Activated T-helper 9 cell treated with anti-CD3 and anti-CD28 coated beads, Interleukin-2, amount 50 U/mL, for 16 hours (primary cell): ENCODE results near the gene XYLT2.

Experiments
- DNase-seq: peaks from one replicate; pipeline ENCODE4 v3.0.0-alpha.2; 2020; ENCODE audit warnings: low read depth

The XYLT2 gene

DNA sequence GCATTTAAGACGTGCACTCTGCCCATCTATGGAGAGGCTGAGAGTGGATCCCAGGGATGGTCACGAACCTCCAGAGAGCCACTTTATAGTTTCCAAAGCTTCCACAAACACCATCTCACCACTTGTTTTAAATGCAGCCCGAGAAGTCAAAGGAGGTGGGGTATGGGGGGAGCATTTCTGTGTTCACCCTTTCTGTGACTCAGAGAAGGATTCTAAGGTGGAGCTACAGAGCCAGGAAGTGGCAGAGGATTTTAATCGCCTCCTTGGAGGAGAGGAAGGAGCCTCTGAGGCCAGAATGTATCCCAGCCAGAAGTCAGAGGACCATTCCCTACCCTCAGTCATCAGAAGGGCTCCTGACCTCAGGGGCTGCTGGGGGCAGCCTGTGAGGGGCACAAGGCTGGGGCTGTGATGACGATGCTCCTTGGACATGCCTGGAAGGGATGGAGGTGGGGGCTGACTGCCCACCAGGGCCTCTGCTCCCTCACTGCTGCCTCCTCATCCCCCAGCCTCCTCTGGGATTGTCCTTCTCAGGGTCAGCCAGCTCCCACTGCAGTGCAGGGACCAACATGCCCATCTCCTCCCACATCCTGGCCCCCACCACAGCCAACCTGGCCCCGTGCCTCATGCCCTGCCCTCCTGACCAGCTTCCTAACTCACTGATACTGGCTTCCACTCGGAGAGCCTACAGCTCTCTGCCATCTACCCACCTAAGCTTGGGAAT is 2.8 kb downstream of the XYLT2 start:
- DNase-seq: no peak

DNA sequence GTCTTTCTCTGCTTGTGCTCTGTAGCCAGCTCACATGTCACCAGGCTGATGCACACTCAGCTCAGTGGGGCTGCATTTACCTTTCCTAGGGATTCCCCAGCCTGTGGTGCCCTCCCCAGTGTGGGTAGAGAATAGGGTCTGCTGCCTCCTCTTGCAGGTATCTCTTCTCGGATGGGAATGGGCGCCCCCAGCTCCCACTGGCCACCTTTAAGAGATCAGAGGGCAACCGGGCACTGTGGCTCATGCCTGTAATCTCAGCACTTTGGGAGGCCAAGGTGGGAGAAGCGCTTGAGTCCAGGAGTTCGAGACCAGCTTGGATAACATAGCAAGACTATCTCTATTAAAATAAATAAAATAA is 3.3 kb downstream of the XYLT2 start:
- DNase-seq: no peak

DNA sequence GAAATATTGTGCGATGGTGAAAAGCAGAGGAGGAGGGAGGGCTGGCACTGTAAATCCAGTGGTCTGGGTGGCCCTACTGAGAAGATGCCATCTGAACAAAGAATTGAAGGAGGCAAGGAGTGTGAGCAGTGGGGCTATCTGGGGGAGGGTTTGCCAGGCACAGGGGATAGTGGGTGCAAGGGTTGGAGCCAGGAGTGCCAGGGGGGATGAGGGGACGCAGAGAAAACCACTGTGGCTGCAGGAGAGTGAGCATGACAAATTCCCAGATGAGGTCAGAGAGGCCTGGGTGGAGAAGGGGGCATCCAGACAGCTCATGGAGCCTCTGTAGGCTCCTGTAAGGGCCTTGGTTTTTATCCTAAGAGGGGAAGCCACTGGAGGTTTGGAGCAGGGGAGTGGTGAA is 4.8 kb downstream of the XYLT2 start:
- DNase-seq: no peak

DNA sequence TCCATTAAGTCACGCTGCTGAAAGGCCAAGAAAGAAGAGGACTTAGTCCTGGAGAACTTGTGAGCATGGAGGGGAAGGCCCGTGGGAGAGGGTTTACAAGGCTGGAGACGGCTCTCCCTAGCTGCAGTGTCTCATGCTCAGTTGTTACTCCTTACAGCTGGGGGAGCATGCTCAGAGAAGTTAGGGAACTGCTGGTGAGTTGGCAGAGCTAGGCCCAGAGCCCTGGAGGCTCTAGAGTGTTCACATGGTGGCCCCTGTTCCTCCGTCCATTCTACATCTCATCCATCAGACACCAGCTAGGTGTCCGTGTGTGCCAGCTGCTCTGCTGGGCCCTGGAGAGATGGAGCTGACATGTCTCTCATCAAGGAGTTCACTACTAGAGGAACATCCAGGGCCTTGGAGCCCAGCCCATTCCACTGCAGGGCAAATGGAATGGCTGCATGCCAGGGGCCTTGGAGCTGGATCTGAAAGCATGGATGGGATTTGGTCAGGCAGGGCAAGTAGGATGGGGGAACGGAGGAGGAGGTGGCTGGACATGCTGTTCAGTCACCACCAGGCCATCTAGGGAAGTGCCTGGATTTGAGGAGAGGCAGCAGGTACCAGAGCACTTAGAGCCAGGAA is 6.3 kb downstream of the XYLT2 start:
- no peak for DNase-seq

DNA sequence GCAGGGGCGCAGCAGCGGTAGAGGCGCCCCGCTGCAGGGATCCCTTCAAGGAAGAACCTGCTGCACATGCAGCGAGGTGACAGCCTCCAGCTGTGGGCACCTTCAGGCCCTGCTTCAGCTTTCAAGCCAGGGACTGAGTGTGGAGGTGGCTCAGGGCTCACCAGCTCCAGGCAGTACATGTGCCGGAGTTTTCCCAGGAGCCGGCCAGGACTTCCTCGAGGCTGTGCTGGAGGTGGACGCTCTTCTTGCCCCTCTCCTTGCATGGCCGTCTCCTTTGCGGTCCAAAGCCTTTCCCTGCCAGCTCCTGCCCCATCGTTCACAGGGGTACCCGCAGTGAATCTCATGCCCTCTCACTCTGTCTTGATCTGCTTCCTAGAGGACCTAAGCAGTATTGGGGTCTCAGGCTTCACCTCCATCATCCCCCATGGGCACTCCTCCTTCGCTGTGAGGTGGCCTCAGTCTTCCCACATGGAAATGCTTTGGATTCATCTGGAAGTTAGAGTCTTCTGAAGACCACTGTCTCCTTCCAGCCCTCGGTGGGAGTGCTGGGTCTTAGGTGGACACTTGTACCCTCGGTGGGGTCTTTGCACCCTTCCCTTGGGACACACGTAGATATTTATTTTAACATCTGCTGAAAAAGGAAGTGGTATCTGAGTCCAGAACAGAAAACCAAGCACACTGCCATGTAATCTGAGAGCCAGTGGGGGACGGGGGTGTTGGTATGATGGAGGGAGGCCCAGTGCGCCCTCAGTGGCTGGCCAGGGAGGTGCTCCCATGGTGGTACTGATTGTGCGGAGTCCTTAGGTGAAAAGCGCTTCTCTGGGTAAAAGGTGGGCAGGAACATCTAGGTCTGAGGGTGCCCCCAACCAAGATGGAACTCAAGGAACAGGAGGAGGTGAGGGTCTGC is 7.0 kb downstream of the XYLT2 start:
- no peak for DNase-seq

DNA sequence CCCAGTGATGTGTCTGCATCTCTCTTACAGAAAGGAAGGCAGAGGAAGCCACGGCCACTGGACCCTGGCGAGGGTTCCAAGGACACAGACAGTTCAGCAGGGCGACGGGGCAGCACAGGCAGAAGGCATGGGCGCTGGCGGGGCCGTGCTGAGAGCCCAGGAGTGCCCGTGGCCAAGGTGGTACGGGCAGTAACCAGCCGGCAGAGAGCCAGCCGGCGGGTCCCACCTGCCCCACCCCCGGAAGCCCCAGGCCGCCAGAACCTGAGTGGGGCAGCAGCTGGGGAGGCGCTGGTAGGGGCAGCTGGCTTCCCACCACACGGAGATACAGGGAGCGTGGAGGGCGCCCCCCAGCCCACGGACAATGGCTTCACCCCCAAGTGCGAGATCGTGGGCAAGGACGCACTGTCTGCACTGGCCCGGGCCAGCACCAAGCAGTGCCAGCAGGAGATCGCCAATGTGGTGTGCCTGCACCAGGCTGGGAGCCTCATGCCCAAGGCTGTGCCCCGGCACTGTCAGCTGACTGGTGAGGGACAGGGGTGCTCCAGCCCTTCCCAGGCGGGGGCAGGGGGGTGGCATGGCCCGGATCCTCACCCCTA is 7.8 kb downstream of the XYLT2 start:
- DNase-seq: no peak

DNA sequence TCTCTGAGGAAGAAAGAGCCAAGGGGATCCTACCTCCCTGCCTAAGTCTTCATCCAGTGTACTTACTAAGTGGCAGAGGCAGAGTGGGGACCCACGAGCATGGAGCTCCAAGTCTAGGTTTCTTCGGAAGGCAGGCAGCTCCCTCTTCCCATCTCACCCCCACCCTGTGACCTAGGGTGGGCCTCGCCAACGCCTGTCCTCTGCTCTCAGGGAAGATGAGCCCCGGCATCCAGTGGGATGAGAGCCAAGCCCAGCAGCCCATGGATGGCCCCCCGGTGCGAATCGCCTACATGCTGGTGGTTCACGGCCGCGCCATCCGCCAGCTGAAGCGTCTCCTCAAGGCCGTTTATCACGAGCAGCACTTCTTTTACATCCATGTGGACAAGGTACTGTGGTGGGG is 8.3 kb downstream of the XYLT2 start:
- DNase-seq: no peak

DNA sequence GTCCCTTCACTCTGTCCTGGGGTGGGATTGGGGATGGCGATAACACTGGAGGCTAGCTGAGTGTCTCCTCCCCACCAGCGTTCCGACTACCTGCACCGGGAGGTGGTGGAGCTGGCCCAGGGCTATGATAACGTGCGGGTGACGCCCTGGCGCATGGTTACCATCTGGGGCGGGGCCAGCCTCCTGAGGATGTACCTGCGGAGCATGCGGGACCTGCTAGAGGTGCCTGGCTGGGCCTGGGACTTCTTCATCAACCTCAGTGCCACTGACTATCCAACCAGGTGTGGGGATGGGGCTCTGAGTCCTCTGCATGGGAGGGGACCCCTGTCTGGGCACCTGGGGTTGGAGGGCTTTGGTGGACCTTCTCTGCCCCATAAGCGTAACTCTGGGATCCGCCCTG is 8.8 kb downstream of the XYLT2 start:
- no peak for DNase-seq

DNA sequence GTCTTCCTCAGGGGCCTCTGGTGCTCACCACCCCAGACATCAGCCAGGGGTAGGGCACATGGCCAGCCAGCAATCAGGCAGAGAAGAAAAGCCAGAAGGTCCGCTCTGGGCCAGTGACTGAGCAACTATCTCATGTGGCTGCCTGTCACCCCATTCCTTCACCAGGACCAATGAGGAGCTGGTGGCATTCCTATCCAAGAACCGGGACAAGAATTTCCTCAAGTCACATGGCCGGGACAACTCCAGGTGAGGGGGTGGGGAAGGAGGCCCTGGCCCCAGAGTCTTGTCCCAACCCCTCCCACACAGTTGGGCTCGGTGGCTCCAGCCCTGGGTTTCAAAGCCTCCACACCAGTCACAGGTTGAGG is 9.4 kb downstream of the XYLT2 start:
- no peak for DNase-seq

DNA sequence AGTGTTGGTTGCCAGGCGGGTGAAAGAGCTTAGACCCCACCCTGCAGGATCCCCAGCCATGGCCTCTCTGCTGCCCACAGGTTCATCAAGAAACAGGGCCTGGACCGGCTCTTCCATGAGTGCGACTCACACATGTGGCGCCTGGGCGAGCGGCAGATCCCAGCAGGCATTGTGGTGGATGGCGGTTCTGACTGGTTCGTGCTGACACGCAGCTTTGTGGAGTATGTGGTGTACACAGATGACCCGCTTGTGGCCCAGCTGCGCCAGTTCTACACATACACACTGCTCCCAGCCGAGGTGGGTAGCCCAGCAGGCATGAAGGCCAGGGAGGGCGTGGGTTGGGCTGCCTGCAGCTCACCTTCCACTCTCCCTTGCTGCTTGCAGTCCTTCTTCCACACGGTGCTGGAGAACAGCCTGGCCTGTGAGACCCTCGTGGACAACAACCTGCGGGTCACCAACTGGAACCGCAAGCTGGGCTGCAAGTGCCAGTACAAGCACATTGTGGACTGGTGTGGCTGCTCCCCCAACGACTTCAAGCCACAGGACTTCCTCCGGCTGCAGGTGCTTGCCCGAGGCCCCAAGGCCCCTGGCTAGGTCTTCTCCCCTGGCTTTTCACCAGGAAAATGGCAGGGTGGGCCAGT is 9.9 kb downstream of the XYLT2 start:
- DNase-seq: no peak

DNA sequence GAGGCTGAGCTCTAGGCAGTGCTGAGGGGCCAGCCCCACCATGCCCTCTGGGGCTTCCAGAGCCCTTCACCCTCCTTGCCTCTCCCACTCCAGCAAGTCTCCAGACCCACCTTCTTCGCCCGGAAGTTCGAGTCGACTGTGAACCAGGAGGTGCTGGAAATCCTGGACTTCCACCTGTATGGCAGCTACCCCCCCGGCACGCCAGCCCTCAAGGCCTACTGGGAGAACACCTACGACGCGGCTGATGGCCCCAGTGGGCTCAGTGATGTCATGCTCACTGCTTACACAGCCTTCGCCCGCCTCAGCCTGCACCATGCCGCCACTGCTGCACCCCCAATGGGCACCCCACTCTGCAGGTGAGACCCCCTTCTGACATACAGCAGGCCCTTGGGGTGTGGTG is 10.5 kb downstream of the XYLT2 start:
- no peak for DNase-seq

DNA sequence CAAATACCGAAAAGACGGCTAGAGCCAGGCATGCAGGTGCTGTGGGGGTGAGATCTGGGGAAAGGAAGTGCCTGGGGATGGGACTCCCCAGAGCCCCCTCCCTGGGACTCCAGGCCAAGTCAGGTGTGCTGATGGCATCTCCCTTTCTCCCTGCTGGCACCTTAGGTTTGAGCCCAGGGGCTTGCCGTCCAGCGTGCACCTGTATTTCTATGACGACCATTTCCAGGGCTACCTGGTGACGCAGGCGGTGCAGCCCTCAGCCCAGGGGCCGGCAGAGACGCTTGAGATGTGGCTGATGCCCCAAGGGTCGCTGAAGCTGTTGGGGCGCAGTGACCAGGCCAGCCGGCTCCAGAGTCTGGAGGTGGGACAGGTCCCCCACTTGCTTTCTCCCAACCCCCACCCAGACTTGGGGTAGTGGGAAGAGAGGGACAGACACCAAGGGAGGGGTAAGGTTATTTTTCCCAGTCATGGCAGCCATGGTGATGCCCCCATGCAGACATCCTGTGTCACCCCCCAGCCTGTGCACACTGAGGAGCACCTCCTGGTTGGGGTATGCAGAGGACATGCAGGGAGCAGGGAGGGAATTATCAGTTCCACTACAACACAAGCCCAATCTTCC is 11.1 kb downstream of the XYLT2 start:
- DNase-seq: no peak

DNA sequence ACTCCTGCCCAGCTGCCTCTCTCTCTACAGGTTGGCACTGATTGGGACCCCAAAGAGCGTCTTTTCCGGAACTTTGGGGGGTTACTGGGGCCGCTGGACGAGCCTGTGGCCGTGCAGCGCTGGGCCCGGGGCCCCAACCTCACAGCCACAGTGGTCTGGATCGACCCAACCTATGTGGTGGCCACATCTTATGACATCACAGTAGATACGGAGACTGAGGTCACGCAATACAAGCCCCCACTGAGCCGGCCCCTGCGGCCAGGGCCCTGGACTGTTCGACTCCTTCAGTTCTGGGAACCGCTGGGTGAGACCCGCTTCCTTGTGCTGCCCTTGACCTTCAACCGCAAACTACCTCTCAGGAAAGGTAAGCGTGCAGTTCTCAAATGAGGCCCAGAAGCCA is 12.3 kb downstream of the XYLT2 start:
- no peak for DNase-seq

DNA sequence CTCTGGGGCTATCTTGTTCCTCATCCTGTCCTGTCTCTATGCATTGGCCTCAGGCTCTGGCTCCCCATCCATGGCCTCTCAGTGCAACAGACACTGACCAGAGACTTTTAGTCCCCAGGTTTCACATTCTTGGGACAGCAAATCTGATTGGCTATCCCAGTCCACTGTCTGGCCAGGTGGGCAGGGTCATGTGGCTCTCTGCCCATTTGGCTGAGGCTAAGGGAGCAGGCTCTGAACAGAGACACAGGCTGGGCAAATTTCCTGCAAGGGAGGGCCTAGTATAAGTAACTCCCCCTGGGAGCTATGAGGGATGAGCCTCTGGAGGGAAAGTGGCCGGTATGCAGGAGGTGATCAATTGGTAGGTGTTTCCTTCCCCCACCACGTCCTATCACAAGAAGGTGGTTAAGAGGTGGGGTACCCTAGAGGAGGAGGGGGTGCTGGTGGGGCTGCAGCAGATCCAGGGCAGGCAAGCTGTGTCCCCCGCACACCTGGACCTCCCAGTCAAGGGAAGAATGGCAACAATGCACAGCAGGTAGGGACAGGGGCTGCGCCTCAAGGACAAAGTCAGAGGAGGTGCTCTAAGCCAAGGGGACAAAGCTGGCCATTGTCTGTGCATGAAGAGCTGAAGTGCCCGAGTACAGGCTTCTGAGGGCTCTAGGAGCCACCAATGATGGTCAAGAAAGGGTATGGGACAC is 13.2 kb downstream of the XYLT2 start:
- DNase-seq: no peak

DNA sequence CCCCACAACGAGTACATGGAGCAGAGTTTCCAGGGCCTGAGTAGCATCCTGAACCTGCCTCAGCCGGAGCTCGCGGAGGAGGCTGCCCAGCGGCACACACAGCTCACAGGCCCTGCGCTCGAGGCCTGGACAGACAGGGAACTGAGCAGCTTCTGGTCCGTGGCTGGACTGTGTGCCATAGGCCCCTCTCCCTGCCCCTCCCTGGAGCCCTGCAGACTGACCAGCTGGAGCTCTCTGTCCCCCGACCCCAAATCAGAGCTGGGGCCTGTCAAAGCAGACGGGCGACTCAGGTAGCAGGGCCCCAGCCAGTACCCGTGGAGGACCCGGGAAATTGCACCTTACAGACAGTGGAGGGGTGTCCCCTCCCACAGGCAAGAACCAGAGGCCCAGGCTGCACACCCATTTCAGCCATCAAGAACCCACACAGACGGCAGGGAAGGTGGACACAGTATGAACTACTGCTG is 14.1 kb downstream of the XYLT2 start:
- DNase-seq: no peak

DNA sequence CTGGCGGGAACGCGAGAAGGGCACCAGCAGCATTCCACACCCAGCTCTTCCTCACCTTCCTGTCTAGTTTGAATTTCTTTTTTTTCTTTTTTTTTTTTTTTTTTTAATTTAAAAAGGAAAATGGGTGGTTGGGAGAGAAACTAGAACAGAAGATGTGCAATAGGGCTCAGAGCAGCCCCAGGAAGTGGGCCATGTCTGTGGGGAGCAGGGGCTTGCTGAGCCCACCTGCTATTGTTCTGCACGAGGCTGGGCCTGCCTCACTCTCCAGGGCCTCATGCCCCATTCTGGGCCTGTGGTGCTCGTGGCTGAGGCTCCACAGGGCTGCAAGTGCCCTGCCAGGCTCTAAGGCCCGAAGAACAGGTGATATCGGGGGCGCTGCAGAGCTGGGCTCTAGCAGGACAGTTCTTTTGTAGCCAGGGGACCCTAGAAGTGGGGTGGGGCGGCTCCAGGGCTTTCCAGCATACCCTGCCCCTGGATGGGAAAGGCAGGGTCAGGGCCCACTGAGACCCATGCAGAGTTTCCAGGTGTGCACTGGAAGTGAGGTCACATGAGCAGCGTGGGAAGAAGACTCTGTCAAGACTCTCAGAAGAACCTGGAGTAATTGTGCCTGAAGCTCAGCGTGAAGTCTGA is 14.7 kb downstream of the XYLT2 start:
- DNase-seq: no peak

DNA sequence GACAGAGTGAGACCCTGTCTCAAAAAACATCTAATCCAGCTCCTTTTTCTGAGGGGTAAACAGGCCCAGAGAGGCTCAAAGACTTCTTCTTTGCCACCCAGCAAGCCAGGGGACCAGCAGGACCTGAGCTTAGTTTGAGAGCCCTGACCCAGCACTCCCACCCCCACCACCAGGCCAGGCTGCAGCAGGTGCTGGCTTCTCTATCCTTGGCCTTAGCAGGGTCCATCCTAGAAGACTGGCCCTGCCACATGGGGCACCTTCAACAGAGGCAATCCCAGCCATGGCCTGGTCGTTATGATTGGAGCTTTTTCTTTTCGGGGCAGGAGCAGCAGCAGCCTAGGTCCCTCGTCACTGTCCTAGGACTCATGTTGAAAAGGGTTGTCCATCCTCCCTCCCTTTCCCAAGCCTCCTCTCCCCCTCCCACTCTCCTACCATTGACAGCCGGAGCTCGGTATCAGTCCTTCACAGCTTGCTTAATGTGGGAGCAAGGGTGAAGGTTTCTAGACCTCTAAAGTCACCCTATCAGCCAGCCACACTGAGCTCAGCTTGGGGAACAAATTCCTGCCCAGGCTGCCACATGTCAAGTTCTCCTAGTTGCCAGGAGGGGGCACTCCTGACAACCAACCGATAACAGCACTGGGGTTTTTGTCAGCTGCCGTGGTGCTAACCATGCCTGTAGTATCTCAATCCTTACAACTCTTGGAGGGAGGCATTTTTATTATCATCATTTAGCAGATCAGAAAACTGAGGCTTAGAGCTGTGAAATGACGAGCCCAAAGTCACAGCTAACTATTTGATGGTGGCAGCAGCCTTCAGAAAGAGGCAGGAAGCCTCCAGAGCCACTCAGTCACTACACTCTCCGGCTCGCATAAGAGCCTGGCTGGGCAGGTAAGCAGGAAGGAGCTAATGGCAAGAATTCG is 15.9 kb downstream of the XYLT2 start:
- peak; percentile 37 for DNase-seq

DNA sequence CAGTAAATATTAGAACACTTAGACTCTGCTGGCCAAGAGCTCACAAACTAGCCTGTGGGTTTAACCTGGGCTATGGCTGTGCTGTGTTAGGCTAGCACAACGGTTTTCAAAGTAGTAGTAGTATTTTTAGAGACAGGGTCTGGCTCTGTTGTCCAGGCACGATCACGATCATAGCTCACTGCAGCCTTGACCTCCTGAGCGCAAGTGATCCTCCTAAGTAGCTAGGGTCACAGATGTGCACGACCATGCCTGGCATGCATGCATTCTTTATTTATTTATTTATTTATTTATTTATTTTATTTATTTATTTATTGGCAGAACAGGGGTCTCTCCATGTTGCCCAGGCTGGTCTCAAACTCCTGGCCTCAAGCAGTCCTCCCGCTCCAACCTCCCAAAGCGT is 16.7 kb downstream of the XYLT2 start:
- DNase-seq: no peak

DNA sequence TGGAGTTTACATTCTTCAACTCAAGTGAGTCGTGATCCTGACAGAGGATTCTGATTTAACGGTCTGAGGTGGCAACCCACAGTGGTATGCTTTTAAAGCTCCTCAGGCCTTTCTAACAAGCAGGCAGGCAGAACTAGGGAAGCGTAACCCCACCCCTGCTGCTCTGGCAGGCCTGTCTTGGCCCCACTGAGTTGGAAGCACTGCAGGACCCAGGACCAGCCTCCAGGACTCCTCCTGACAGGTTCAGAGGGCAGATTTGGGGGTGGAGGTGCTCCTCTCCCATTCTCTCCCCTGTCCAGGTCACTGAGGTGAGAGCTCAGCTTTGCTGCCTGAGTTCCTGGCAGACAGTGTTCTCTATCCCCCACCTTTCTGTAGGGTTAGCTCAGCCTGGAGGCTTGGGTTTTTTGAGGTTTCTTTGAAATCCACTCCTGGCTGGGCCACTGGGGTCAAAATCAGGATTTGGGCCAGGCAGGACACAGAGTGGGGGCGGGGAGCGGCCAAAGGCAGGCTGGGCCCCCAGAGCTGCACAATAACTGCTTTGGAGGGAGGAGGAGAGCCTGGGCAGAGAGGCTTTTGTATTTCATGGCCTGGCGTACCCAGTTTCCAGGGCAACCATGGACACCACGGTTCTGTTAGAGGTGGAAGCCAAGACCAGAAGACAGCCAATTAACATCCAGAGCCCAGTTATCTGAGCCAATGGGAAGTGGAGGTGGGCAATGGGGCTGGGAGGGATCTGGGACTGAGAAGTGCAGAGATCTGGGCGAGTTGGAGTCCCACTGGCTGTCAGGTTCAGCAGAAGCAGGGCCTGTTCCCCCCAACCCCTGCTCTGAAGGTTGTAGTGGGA is 17.5 kb downstream of the XYLT2 start:
- DNase-seq: no peak
